Effector memory CD4-positive, alpha-beta T cell (primary cell): Measurements from ENCODE around the gene CLASP2.
"Not testable (repeated sequence)": the region's sequence is repeated elsewhere in the genome, so short reads cannot be mapped to it uniquely, and the experiment has no call there.

Source experiments
- DNase-seq, 3 donors: peaks; one replicate each; pipeline ENCODE4 v3.0.0-alpha.2; 2020
- H3K27ac ChIP-seq: 2 replicates; pipeline ENCODE4 v1.7.0; 2013; ENCODE audit warnings: mild to moderate bottlenecking, low read length, moderate library complexity; ENCODE audit not compliant: insufficient read depth, poor library complexity, severe bottlenecking
- H3K27me3 ChIP-seq: replicated peaks from 2 replicates; pipeline ENCODE4 v1.7.0; 2013; ENCODE audit warnings: mild to moderate bottlenecking, low read length; ENCODE audit not compliant: insufficient read depth, control insufficient read depth, poor library complexity, severe bottlenecking
- H3K36me3 ChIP-seq: 2 replicates; pipeline ENCODE4 v1.7.0; 2013; ENCODE audit warnings: mild to moderate bottlenecking, low read length, moderate library complexity; ENCODE audit not compliant: control insufficient read depth, insufficient read depth
- H3K4me1 ChIP-seq: 2 replicates; pipeline ENCODE4 v1.7.0; 2013; ENCODE audit warnings: low read length, mild to moderate bottlenecking; ENCODE audit not compliant: control insufficient read depth, insufficient read depth, poor library complexity, severe bottlenecking
- H3K4me3 ChIP-seq: 2 replicates; pipeline ENCODE4 v1.7.0; 2013; ENCODE audit warnings: low read length, low read depth, mild to moderate bottlenecking; ENCODE audit not compliant: insufficient read depth, poor library complexity, severe bottlenecking
- H3K9me3 ChIP-seq: 2 replicates; pipeline ENCODE4 v1.7.0; 2013; ENCODE audit warnings: mild to moderate bottlenecking, low read length, moderate library complexity; ENCODE audit not compliant: control insufficient read depth

Gene CLASP2

DNA sequence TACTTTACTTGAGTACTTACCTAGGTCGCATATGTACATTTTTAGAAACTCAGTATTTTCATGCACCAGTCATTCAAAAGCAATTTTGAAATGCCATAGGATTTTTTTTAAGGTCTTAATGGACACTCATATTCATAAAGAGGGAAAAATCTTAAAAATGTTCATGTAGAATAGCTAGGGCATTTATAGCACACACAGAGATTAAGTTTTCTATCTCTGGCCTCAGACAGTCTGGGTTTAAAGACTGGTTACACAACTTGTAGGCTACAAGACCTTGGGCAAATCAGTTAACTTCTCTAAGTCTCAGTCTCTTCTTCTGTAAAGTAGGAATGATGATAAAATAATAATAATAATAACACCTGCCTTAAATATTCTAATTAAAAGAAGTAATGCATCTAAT is 229.4 kb downstream of the CLASP2 start:
- no peak for DNase-seq
- no peaks in the 10 kb centered on the region for H3K36me3 ChIP-seq
- H3K4me1 ChIP-seq = no peaks in the 10 kb centered on the region
- no peak overlapping the region for H3K4me3 ChIP-seq
- H3K27me3 ChIP-seq = no peaks in the 10 kb centered on the region
- H3K9me3 ChIP-seq = no peaks in the 10 kb centered on the region
- no peak overlapping the region for H3K27ac ChIP-seq

DNA sequence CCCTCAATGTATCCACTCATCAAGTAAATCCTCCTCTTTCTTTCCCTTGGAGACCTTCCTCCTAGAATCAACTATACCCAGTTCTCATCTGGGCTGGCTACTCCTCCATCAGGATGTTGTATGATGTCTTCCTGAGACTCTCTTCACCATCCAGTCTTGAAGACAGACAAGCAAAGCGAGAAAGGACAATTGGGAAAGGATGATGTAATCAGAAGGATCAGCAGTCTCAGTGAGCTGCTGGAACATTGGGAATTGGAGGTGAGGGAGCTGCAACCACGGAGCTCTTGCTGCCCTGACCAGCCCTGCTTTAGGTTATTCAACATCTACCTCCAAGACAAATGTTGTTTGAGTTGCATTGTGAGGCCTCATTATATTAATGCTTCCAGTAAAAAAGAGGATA is 229.8 kb downstream of the CLASP2 start:
- Histone ChIP-seq H3K4me3 (no peak overlapping the region), H3K27ac (no peak overlapping the region), H3K27me3 (no peaks in the 10 kb centered on the region), H3K4me1 (no peaks in the 10 kb centered on the region), H3K36me3 (no peaks in the 10 kb centered on the region), H3K9me3 (no peaks in the 10 kb centered on the region)
- no peak for DNase-seq

DNA sequence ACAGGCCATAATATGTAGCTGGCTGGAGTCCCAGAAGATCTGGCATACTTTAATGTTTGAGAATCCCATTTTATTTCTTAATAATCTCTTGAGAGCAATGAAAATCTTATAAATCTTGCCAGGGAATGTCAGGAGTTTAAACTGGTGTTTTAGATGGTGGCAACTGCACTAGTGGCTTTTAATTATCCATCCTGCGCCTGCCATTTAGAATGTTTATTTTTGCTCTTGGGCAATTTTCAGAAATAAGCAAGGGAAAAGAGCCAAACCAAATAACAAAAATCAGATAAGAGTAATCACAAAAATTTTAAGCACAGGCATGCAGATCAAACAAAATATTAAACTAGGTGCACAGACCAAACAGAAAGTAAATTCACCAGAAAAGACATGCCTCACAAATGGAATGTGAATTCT is 235.9 kb downstream of the CLASP2 start:
- no peak overlapping the region for H3K4me3 ChIP-seq
- no peak for DNase-seq
- H3K9me3 ChIP-seq = no peaks in the 10 kb centered on the region
- no peaks in the 10 kb centered on the region for H3K27me3 ChIP-seq
- H3K27ac ChIP-seq = no peak overlapping the region
- no peaks in the 10 kb centered on the region for H3K36me3 ChIP-seq
- H3K4me1 ChIP-seq = no peaks in the 10 kb centered on the region

DNA sequence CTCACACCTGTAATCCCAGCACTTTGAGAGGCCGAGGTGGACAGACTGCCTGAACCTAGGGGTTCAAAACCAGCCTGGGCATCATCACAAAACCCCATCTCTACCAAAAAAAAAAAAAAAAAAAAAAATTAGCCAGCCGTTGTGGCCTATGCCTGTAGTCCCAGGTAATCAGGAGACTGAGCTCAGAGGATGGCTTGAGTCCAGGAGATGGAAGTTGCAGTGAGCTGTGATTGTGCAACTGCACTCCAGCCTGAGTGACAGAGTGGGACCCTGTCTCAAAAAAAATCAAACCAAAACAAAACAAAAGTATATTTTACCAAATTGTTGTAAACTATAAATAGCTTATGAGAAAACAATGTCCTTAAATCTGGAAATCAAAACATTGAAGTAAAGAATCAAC is 243.2 kb downstream of the CLASP2 start:
- Histone ChIP-seq H3K4me1 (no peaks in the 10 kb centered on the region), H3K36me3 (no peaks in the 10 kb centered on the region), H3K27ac (no peak overlapping the region), H3K4me3 (no peak overlapping the region), H3K9me3 (no peaks in the 10 kb centered on the region), H3K27me3 (no peaks in the 10 kb centered on the region)
- no peak for DNase-seq

DNA sequence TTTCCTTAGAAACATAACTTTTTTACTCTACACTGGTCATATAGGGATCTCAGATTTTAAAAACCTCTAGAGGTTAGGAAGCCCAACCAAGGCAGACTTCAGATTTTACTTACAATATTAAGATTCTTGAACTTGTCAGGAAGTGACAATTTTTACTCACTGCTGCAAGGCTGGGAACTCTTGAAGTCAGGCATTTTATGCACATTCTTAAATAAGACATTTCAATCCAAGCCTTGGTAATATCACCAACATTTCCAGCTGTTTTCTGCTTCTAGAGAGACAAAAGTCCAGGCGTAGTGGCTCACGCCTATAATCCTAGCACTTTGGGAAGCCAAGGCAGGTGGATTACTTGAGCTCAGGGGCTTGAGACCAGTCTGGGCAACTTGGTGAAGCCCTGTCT is 244.2 kb downstream of the CLASP2 start:
- Histone ChIP-seq H3K36me3 (no peaks in the 10 kb centered on the region), H3K9me3 (no peaks in the 10 kb centered on the region), H3K27me3 (no peaks in the 10 kb centered on the region), H3K4me3 (no peak overlapping the region), H3K27ac (no peak overlapping the region), H3K4me1 (no peaks in the 10 kb centered on the region)
- DNase-seq = no peak

DNA sequence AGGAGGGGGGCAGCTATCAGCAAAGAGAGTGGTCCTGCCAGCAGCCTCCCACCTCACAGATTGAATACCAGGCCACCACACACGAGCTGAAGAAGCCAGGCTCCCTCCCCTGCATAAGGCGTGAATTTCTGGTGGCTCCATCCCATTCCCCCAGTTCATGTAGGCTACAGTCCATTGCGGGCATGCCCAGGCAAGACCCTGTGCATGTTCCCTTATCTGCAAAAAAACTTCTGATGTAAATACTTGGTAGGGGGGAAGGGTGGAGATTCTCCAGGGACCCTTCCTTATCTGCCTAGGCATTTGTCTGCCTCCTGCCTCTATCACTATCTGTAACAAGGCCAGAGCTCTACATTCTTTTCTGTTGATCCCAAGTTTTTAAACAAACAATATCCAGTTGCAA is 250.3 kb downstream of the CLASP2 start:
- H3K4me1 ChIP-seq = no peaks in the 10 kb centered on the region
- H3K27ac ChIP-seq = no peak overlapping the region
- H3K36me3 ChIP-seq = peaks cover 3% of the 10 kb centered on the region
- no peak for DNase-seq
- no peak overlapping the region for H3K4me3 ChIP-seq
- H3K9me3 ChIP-seq = no peaks in the 10 kb centered on the region
- H3K27me3 ChIP-seq = no peaks in the 10 kb centered on the region

DNA sequence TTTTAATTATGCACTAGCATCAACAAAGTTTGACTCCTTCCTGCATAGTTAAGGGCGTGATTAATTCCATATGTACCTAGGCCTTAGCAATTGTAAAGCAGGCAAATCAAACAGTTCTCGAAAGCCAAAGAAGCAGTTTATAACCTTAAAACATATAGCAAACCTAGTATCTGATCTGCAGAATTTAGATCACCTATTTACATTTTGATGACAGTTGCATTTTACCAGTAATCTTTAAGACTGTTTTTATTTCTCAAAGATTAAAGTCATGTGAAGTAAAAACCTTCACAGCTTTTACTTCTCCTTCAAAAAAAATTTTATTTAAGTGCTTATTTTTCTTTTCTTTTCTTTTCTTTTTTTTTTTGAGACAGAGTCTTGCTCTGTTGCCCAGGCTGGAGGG is 257.0 kb downstream of the CLASP2 start:
- no peaks in the 10 kb centered on the region for H3K36me3 ChIP-seq
- H3K4me3 ChIP-seq = no peak overlapping the region
- H3K9me3 ChIP-seq = no peaks in the 10 kb centered on the region
- no peaks in the 10 kb centered on the region for H3K4me1 ChIP-seq
- DNase-seq = no peak
- H3K27me3 ChIP-seq = no peaks in the 10 kb centered on the region
- H3K27ac ChIP-seq = no peak overlapping the region

DNA sequence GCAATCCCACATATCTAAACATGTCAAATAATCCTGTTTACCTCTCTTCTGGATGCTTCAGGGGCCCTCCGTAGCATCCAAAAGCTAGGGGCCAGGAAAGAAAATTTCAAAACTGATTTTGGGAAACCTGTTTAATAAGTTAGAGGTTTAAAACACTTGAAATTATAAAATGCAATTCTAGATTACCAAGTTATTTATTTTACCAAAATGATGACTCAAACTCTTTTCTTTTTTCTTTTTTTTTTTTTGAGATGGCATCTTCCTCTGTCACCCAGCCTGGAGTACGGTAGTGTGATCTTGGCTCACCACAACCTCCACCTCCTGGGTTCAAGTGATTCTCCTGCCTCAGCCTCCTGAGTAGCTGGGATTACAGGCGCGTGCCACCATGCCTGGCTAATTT is 258.5 kb downstream of the CLASP2 start:
- not testable (repeated sequence) for H3K27ac ChIP-seq, H3K4me3 ChIP-seq, H3K27me3 ChIP-seq, DNase-seq, H3K4me1 ChIP-seq, H3K9me3 ChIP-seq, H3K36me3 ChIP-seq

DNA sequence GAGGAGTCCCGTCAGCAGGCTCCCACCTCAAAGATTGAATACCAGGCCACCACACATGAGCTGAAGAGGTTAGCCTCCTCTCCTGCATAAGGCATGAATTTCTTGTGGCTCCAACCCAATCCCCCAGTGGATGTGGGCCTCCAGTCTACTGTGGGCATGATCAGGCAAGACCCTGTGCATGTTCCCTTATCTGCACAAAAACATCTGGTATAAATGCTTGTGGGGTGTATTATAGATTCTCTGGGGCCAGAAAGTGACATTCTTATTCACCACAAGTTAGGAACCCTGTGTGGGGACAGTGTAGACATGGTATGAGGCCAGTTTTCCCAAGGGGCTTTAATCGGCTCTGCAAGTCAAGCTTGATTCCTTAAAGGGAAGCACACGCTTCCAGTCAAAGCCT is 259.6 kb downstream of the CLASP2 start:
- DNase-seq = no peak
- no peaks in the 10 kb centered on the region for H3K4me1 ChIP-seq
- no peak overlapping the region for H3K27ac ChIP-seq
- H3K36me3 ChIP-seq = no peaks in the 10 kb centered on the region
- H3K27me3 ChIP-seq = no peaks in the 10 kb centered on the region
- no peaks in the 10 kb centered on the region for H3K9me3 ChIP-seq
- H3K4me3 ChIP-seq = no peak overlapping the region

DNA sequence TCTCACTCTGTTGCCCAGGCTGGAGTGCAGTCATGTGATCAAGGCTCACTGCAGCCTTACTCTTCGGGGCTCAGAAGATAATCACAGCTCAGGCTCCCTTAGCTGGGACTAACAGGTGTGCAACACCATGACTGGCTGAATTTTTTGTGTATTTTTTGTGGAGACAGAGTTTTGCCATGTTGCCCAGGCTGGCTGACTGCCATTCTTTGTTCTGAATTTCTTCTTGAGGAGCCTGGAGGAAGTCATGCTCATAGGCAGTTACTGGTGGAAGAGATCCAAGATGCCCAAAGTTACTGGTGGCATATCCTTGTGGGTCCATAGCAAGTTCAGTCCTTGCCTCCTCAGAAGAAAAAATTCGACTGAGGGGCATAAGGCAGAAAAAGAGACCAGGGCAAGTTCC is 261.3 kb downstream of the CLASP2 start:
- Histone ChIP-seq H3K9me3 (no peaks in the 10 kb centered on the region), H3K36me3 (no peaks in the 10 kb centered on the region), H3K4me3 (no peak overlapping the region), H3K27me3 (no peaks in the 10 kb centered on the region), H3K27ac (no peak overlapping the region), H3K4me1 (no peaks in the 10 kb centered on the region)
- DNase-seq = no peak

DNA sequence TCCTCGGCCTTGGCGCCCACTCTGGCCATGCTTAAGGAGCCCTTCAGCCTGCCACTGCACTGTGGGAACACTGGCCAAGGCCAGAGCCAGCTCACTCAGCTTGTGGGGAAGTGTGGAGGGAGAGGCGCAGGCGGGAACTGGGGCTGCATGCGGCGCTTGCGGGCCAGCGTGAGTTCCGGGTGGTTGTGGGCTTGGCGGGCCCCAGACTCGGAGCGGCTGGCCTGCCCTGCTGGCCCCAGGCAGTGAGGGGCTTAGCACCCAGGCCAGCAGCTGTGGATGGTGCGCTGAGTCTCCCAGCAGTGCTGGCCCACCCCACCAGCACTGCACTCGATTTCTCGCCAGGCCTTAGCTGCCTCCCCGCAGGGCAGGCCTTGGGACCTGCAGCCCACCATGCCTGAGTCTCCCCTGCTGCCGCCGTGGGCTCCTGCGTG is 264.7 kb downstream of the CLASP2 start:
- Histone ChIP-seq H3K27ac (no peak overlapping the region), H3K27me3 (no peaks in the 10 kb centered on the region), H3K4me3 (no peak overlapping the region), H3K36me3 (no peaks in the 10 kb centered on the region), H3K4me1 (no peaks in the 10 kb centered on the region), H3K9me3 (no peaks in the 10 kb centered on the region)
- DNase-seq = no peak
